WTC11 (cell line): ENCODE measurements around the gene ICE2. TPM values are rescaled to one million over a fixed set of nuclear protein-coding genes. Genes with fewer than 3 reads are reported as not detected.

Experiments used
- ATAC-seq: fragments of 200-7000 bp; cut with Tn5 transposase; 2 replicates; pipeline ENCODE4 v1.10.0; 2021; ENCODE audit warnings: mild to moderate bottlenecking, moderate library complexity
- CTCF ChIA-PET: fragments of 300-600 bp; sonication (Branson Sonifier 250); formaldehyde crosslinking; loops from one replicate; lab custom pipeline; 2021; ENCODE audit warnings: antibody characterized with exemption; lab: Charles Lee
- POLR2A ChIA-PET: fragments of 350-600 bp; sonication (Branson Sonifier 250); formaldehyde crosslinking; loops from one replicate; lab custom pipeline; 2021; ENCODE audit warnings: antibody characterized with exemption; lab: Charles Lee
- DNase-seq: peaks from one replicate; pipeline ENCODE4 v3.0.0; 2021; ENCODE audit warnings: low spot score
- H3K27ac Mint-ChIP-seq: 2 replicates; pipeline ENCODE4 v1.8.0; 2021; ENCODE audit warnings: mixed read lengths
- H3K27me3 Mint-ChIP-seq: 2 replicates; pipeline ENCODE4 v1.8.0; 2021; ENCODE audit warnings: low read depth, mild to moderate bottlenecking, moderate library complexity, mixed read lengths
- H3K36me3 Mint-ChIP-seq: 2 replicates; pipeline ENCODE4 v1.8.0; 2021; ENCODE audit warnings: mixed read lengths
- H3K4me1 Mint-ChIP-seq: 2 replicates; pipeline ENCODE4 v1.8.0; 2022; ENCODE audit warnings: mixed read lengths
- H3K4me3 Mint-ChIP-seq: 2 replicates; pipeline ENCODE4 v1.8.0; 2021; ENCODE audit warnings: mild to moderate bottlenecking, moderate library complexity, mixed read lengths
- H3K9me3 Mint-ChIP-seq: 2 replicates; pipeline ENCODE4 v1.8.0; 2021; ENCODE audit warnings: mixed read lengths
- CBFB ChIP-seq: sonication (generic); formaldehyde crosslinking; IDR thresholded peaks from 2 replicates; pipeline ENCODE4 v1.8.1; 2022; ENCODE audit warnings: mild to moderate bottlenecking, low read depth, missing genetic modification reagents
- CREM ChIP-seq: sonication (generic); formaldehyde crosslinking; IDR thresholded peaks from 2 replicates; pipeline ENCODE4 v1.8.1; 2022; ENCODE audit warnings: mild to moderate bottlenecking, missing genetic modification reagents, moderate library complexity
- ELF4 ChIP-seq: sonication (generic); formaldehyde crosslinking; IDR thresholded peaks from 2 replicates; pipeline ENCODE4 v1.8.1; 2022; ENCODE audit warnings: low read depth, mild to moderate bottlenecking, moderate library complexity, missing genetic modification reagents
- FOXP1 ChIP-seq: sonication (generic); formaldehyde crosslinking; IDR thresholded peaks from 2 replicates; pipeline ENCODE4 v1.8.0; 2022; ENCODE audit warnings: missing genetic modification reagents, mild to moderate bottlenecking, moderate library complexity, borderline replicate concordance
- HMGA2 ChIP-seq: fragments of 250-450 bp; sonication (Bioruptor Pico); IDR thresholded peaks from 2 replicates; pipeline ENCODE4 v1.4.0; 2021; ENCODE audit warnings: mild to moderate bottlenecking, moderate library complexity
- JUN ChIP-seq: sonication (generic); formaldehyde crosslinking; IDR thresholded peaks from 2 replicates; pipeline ENCODE4 v1.8.0; 2023; ENCODE audit warnings: mild to moderate bottlenecking, missing genetic modification reagents
- NFE2L1 ChIP-seq: sonication (generic); formaldehyde crosslinking; IDR thresholded peaks from 2 replicates; pipeline ENCODE4 v1.8.1; 2023; ENCODE audit warnings: missing genetic modification reagents
- OVOL2 ChIP-seq: fragments of 250-450 bp; sonication (Bioruptor Pico); IDR thresholded peaks from 2 replicates; pipeline ENCODE4 v1.9.0; 2021; ENCODE audit warnings: mild to moderate bottlenecking, borderline replicate concordance
- SMAD3 ChIP-seq: sonication (generic); formaldehyde crosslinking; IDR thresholded peaks from 2 replicates; pipeline ENCODE4 v1.8.0; 2022; ENCODE audit warnings: missing genetic modification reagents, mild to moderate bottlenecking, borderline replicate concordance
- SOX15 ChIP-seq: fragments of 250-450 bp; sonication (Bioruptor Pico); IDR thresholded peaks from 2 replicates; pipeline ENCODE4 v1.9.0; 2021; ENCODE audit warnings: mild to moderate bottlenecking
- SP1 ChIP-seq: sonication (generic); formaldehyde crosslinking; conservative IDR thresholded peaks from 2 replicates; pipeline ENCODE4 v1.8.1; 2022; ENCODE audit warnings: missing genetic modification reagents
- TCF7 ChIP-seq: sonication (generic); formaldehyde crosslinking; IDR thresholded peaks from 2 replicates; pipeline ENCODE4 v1.8.0; 2022; ENCODE audit warnings: mild to moderate bottlenecking, low read depth, missing genetic modification reagents, moderate library complexity
- ZNF317 ChIP-seq: sonication (generic); formaldehyde crosslinking; IDR thresholded peaks from 2 replicates; pipeline ENCODE4 v1.8.1; 2023; ENCODE audit warnings: low read depth, mild to moderate bottlenecking, moderate library complexity, missing genetic modification reagents, borderline replicate concordance
- ZNF416 ChIP-seq: fragments of 250-450 bp; sonication (Bioruptor Pico); IDR thresholded peaks from 2 replicates; pipeline ENCODE4 v1.9.0; 2021; ENCODE audit warnings: mild to moderate bottlenecking, inconsistent platforms
- total RNA-seq: library from RNA; stranded (reverse); gene quantifications from 3 replicates; pipeline ENCODE4 v1.2.3, GENCODE V29; 2021
- TF ChIP-seq, protein P1 (sequence below): fragments of 250-450 bp; sonication (Bioruptor Pico); IDR thresholded peaks from 2 replicates; pipeline ENCODE4 v1.9.0; 2021; ENCODE audit warnings: mild to moderate bottlenecking, borderline replicate concordance
- TF ChIP-seq, protein P2 (sequence below): sonication (generic); formaldehyde crosslinking; IDR thresholded peaks from 2 replicates; pipeline ENCODE4 v1.8.1; 2023; ENCODE audit warnings: mild to moderate bottlenecking, missing genetic modification reagents, moderate library complexity
- TF ChIP-seq, protein P3 (sequence below): fragments of 250-450 bp; sonication (Bioruptor Pico); conservative IDR thresholded peaks from 2 replicates; pipeline ENCODE4 v1.9.0; 2021; ENCODE audit warnings: mild to moderate bottlenecking
- TF ChIP-seq, protein P4 (sequence below): sonication (generic); formaldehyde crosslinking; IDR thresholded peaks from 2 replicates; pipeline ENCODE4 v1.8.0; 2022; ENCODE audit warnings: mild to moderate bottlenecking, missing genetic modification reagents
- TF ChIP-seq, protein P5 (sequence below): sonication (generic); formaldehyde crosslinking; IDR thresholded peaks from 2 replicates; pipeline ENCODE4 v1.8.0; 2022; ENCODE audit warnings: mild to moderate bottlenecking, missing genetic modification reagents
- TF ChIP-seq, protein P6 (sequence below): sonication (generic); formaldehyde crosslinking; IDR thresholded peaks from 2 replicates; pipeline ENCODE4 v1.8.1; 2022; ENCODE audit warnings: mild to moderate bottlenecking, moderate library complexity, missing genetic modification reagents

The ICE2 gene
- total RNA-seq, 1 experiment from 2014 or later = 76.9 TPM

DNA sequence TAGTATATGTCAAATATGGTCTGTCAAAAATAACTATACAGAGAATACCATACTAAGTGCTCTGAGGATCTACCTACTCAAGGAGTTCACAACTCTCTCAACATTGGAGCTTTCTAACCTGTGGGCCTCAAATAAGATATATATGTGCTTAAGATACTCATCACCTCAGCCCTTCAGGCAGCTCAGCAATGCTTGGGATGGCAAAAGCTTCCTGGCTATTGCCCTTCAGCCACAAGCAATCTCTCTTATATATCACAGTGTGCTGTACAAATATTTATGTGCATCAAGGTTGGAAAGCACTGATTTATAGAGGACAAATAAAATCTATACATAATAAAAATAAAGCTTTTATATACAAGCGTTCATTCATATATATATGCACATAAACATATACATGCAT is 40.3 kb downstream of the ICE2 start:
- H3K27me3 Mint-ChIP-seq = no peaks in the 10 kb centered on the region
- ChIA-PET CTCF (no interaction called here), POLR2A (no interaction called here)

DNA sequence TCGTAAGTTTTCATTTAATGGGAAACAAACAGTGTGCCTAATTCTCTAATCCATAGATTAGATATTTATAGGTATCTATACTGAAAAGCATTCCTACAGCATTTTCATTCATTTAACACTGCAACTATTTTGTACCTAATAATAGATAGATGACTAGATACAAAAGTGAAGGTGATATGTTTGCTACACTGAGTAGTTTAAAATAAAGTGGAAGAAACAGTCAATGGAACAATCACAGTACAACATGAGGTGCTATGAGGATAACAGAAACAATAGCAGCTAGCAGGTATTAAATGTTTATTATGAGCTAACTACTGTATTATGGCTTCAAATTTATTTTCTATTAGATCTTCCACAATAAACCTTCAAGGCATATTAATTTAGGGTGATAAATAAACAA is 50.0 kb downstream of the ICE2 start:
- no peak overlapping the region for H3K27ac Mint-ChIP-seq
- H3K4me3 Mint-ChIP-seq = no peak overlapping the region
- H3K4me1 Mint-ChIP-seq = peaks cover 2% of the 10 kb centered on the region; the same call in 1 of the 2 replicates
- no peaks in the 10 kb centered on the region for H3K27me3 Mint-ChIP-seq
- no peaks in the 10 kb centered on the region for H3K9me3 Mint-ChIP-seq
- CTCF ChIA-PET = no interaction called here
- POLR2A ChIA-PET = no interaction called here
- H3K36me3 Mint-ChIP-seq = peaks cover 17% of the 10 kb centered on the region
- TF ChIP-seq NFE2L1 (CRISPR knock-in tag) = no peak
- no peak for TF ChIP-seq SP1 (CRISPR knock-in tag)
- TF ChIP-seq, protein P1, sequence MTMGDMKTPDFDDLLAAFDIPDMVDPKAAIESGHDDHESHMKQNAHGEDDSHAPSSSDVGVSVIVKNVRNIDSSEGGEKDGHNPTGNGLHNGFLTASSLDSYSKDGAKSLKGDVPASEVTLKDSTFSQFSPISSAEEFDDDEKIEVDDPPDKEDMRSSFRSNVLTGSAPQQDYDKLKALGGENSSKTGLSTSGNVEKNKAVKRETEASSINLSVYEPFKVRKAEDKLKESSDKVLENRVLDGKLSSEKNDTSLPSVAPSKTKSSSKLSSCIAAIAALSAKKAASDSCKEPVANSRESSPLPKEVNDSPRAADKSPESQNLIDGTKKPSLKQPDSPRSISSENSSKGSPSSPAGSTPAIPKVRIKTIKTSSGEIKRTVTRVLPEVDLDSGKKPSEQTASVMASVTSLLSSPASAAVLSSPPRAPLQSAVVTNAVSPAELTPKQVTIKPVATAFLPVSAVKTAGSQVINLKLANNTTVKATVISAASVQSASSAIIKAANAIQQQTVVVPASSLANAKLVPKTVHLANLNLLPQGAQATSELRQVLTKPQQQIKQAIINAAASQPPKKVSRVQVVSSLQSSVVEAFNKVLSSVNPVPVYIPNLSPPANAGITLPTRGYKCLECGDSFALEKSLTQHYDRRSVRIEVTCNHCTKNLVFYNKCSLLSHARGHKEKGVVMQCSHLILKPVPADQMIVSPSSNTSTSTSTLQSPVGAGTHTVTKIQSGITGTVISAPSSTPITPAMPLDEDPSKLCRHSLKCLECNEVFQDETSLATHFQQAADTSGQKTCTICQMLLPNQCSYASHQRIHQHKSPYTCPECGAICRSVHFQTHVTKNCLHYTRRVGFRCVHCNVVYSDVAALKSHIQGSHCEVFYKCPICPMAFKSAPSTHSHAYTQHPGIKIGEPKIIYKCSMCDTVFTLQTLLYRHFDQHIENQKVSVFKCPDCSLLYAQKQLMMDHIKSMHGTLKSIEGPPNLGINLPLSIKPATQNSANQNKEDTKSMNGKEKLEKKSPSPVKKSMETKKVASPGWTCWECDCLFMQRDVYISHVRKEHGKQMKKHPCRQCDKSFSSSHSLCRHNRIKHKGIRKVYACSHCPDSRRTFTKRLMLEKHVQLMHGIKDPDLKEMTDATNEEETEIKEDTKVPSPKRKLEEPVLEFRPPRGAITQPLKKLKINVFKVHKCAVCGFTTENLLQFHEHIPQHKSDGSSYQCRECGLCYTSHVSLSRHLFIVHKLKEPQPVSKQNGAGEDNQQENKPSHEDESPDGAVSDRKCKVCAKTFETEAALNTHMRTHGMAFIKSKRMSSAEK (CRISPR knock-in tag) = no peak
- TF ChIP-seq JUN (CRISPR knock-in tag) = no peak
- TF ChIP-seq TCF7 (CRISPR knock-in tag) = no peak
- TF ChIP-seq SOX15 (CRISPR knock-in tag) = no peak
- no peak for TF ChIP-seq SMAD3
- TF ChIP-seq, protein P2, sequence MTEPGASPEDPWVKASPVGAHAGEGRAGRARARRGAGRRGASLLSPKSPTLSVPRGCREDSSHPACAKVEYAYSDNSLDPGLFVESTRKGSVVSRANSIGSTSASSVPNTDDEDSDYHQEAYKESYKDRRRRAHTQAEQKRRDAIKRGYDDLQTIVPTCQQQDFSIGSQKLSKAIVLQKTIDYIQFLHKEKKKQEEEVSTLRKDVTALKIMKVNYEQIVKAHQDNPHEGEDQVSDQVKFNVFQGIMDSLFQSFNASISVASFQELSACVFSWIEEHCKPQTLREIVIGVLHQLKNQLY (CRISPR knock-in tag) = no peak
- no peak for TF ChIP-seq OVOL2 (CRISPR knock-in tag)
- no peak for ATAC-seq
- no peak for DNase-seq

More for the DNA sequence above, 40.3 kb downstream of the ICE2 start:
- Mint-ChIP-seq H3K36me3 (peaks cover 18% of the 10 kb centered on the region; the same call in 1 of the 2 replicates), H3K27ac (no peak overlapping the region), H3K9me3 (no peaks in the 10 kb centered on the region), H3K4me1 (no peaks in the 10 kb centered on the region), H3K4me3 (no peak overlapping the region)
- TF ChIP-seq ELF4 (CRISPR knock-in tag) (no peak), ZNF317 (CRISPR knock-in tag) (no peak), ZNF416 (CRISPR knock-in tag) (no peak), HMGA2 (CRISPR knock-in tag) (no peak)
- TF ChIP-seq, protein P3, sequence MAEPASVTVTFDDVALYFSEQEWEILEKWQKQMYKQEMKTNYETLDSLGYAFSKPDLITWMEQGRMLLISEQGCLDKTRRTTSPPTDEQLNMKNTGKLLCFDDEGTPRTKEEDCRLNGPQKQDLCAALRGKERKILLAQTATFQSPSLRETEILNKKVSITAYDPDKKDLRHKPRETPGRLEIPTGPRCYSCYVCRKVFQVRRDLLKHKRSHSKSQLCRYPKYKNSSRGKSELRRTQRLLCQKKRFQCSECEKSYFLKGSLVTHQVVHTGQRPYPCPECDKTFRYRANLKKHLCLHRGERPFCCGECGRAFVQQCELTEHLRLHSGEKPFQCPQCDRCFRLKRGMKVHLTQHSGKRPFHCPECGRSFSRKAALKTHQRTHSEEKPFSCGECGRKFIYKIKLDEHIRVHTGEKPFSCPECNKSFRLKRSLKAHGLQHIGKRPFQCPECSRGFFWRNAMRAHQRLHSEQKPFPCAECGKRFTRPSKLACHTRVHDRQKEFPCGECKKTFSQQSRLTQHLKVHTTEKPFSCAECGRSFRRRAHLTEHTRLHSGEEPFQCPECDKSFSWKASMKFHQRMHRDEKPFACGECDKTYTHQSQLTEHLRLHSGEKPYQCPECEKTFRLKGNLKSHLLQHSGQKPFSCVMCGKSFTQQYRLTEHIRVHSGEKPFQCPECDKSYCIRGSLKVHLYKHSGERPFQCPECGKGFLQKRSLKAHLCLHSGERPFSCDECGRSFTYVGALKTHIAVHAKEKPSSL (CRISPR knock-in tag) = no peak
- ATAC-seq (no peak), DNase-seq (no peak)

DNA sequence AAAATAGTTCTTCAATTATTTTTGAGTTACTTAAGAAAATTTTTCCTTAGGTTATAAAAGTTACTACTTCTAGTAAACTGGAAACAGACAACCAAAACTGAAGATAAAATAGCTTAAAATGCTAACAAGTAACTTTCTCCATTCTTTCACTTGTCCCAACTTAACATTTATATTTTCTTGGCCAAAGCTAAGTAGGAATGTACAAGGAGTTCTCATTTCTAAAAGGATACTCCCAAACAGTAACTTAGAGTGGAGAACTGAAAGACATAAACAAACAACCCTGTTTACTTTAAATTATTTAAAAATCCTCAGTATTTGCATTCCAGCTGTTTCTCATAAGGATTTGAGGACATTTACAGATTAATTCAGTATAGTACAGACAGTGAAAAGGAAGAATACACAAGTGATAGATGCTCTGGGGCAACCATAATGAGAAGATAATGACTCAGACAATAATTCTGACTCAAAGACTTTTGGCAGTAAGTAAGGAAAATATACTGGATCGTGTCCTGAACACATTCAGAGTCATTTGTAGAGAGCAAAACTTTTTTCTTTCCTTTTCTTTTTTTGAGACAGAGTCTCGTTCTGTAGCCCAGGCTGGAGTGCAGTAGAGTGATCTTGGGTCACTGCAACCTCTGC is 52.0 kb downstream of the ICE2 start:
- Mint-ChIP-seq H3K27me3 (no peaks in the 10 kb centered on the region), H3K4me3 (no peak overlapping the region), H3K27ac (no peak overlapping the region), H3K36me3 (peaks cover 24% of the 10 kb centered on the region), H3K4me1 (peaks cover 6% of the 10 kb centered on the region), H3K9me3 (no peaks in the 10 kb centered on the region)
- ChIA-PET CTCF (interaction anchor here (0.5 kb wide), 1 partner anchor 247 kb away, joined by 3 read pairs; no protein-coding TSS in a partner anchor), POLR2A (no interaction called here)
- DNase-seq = no peak
- no peak for ATAC-seq
- TF ChIP-seq CREM (CRISPR knock-in tag) (no peak), FOXP1 (CRISPR knock-in tag) (no peak), CBFB (CRISPR knock-in tag) (no peak), NFE2L1 (CRISPR knock-in tag) (no peak)
- TF ChIP-seq, protein P4, sequence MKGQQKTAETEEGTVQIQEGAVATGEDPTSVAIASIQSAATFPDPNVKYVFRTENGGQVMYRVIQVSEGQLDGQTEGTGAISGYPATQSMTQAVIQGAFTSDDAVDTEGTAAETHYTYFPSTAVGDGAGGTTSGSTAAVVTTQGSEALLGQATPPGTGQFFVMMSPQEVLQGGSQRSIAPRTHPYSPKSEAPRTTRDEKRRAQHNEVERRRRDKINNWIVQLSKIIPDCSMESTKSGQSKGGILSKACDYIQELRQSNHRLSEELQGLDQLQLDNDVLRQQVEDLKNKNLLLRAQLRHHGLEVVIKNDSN = no peak
- TF ChIP-seq, protein P5, sequence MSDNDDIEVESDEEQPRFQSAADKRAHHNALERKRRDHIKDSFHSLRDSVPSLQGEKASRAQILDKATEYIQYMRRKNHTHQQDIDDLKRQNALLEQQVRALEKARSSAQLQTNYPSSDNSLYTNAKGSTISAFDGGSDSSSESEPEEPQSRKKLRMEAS = no peak
- TF ChIP-seq, protein P6, sequence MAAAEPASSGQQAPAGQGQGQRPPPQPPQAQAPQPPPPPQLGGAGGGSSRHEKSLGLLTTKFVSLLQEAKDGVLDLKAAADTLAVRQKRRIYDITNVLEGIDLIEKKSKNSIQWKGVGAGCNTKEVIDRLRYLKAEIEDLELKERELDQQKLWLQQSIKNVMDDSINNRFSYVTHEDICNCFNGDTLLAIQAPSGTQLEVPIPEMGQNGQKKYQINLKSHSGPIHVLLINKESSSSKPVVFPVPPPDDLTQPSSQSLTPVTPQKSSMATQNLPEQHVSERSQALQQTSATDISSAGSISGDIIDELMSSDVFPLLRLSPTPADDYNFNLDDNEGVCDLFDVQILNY (CRISPR knock-in tag) = no peak
- TF ChIP-seq, protein P3 (CRISPR knock-in tag) = no peak
